Inferior parietal cortex (tissue), 1 donor: Measurements from ENCODE around the gene SYT7.
"Not testable (repeated sequence)": the region's sequence is repeated elsewhere in the genome, so short reads cannot be mapped to it uniquely, and the experiment has no call there.

Source experiments
- DNase-seq: peaks from one replicate; pipeline ENCODE4 v3.0.0-alpha.2; 2016; ENCODE audit errors: extremely low spot score

SYT7 gene, protein sequence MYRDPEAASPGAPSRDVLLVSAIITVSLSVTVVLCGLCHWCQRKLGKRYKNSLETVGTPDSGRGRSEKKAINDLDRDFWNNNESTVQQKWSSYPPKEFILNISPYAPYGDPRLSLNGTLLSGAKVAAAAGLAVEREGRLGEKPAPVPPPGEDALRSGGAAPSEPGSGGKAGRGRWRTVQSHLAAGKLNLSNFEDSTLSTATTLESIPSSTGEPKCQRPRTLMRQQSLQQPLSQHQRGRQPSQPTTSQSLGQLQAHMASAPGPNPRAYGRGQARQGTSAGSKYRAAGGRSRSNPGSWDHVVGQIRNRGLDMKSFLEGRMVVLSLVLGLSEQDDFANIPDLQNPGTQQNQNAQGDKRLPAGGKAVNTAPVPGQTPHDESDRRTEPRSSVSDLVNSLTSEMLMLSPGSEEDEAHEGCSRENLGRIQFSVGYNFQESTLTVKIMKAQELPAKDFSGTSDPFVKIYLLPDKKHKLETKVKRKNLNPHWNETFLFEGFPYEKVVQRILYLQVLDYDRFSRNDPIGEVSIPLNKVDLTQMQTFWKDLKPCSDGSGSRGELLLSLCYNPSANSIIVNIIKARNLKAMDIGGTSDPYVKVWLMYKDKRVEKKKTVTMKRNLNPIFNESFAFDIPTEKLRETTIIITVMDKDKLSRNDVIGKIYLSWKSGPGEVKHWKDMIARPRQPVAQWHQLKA

DNA sequence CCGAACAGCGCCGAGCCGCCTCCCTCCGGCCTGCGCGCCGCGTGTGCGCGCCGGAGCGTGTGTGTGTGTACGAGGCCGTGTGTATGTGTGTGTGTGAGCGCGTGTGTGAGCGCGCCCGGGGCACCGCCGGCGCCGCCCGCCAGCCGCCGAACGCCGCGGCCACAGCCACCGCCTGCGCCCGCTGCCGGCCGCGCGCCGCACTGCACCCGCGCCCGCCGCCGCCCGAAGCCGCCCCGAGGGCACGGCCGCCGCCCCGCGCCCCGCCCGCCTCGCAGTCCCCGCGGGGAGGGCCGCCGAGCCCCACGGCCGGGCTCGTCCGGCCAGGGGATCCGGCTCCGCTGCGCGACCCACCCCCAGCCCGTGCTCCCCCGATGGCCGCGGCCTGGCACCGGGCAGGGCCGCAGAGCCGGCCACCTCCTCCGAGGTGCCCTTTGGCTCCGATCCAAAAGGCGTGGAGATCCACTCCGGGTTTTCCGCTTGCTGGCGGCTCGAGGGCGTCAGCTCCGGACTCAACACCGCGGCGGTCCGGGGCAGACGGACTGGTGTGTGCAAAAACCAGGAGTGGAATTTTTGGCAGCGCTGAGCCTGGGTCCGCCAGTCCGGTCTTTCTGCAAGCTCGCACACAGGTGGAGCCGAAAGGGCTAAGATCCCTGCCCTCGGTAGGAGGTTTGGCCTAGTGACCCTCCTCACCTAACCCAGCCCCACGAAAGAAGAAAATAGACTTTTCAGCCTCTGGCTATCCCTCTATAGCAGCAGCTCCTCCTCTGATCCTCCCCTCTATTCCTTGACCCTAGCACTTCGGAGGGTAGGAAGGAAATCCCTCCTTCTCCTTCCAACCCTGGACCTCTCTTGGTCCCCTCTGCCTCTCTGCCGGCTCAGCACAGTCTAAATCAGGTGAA is at the start of gene SYT7:
Gene SYT7, minus strand, starts transcription at position 47 of the 899 bp plus-strand sequence. CDS start 256 bp downstream, outside the sequence.
- peak; percentile 91 for DNase-seq

DNA sequence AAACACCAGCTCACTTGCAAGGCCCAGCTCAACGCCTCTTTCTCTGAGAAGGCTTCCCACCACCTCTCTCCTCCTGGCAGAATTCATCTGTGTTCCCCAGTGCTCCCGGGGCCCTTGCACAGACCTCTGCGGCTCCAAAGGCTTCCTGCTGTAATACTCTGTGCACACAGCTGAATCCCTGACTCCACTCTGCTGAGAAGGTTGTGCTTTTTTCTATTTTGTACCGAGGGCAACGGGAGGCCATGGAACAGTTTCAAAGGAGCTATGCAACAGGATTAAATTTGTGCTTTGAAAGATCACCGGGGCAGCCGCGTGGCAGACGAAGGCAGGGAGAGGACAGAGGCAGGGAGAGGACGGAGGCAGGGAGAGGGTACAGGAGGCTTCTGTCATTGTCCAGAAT is 49.2 kb upstream of the SYT7 start:
- DNase-seq, result no peak

DNA sequence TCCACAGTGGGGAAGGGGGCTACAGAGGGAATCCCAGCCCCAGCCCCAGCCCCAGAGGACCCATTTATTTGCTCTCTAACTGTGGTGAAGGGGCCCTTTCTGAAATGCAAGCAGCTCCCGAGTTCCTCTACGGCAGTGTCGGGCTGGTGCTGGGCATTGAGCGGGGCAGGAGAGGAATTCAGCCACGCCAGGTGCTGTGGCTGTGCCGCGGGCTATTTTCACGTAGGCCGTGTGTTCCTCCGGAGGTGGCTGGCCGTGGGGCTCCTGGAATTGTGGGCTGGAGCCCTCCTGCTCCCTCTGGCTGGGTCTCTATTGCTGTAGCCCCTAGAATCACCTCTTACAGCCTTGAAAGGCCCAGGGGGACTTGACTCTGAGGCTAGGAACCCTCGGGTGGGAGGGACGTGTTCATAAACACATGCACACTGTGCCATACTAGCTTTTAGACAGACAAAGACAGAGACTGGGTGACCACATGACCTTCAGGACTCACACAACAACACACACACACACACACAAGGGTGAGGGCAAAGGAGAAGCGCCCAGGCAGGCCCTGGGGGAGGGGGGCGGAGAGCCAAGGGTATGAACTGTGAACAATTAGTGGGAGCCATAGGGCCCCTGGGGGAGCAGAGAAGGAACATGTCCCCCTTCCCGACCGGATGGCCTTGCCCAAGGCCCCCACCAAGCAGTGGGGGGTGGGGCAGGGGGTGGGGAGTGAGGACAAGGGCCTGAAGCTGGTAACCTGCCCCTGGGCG is 48.4 kb upstream of the SYT7 start:
- no peak for DNase-seq

DNA sequence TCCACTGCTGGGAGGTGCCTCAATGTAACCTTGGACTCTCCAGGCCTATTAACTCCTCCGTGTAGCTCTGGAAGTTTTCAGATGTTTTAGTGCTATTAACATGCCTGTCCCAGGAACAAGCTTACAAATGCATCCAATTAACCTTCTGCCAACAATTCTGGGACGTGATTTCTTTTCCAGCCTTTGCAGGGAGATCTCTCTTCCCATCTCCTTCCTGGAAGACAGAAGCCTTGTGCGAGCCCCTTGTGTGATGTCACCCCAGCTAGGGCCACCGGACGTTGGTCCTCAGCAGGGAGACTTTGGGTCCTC is 47.7 kb upstream of the SYT7 start:
- no peak for DNase-seq

DNA sequence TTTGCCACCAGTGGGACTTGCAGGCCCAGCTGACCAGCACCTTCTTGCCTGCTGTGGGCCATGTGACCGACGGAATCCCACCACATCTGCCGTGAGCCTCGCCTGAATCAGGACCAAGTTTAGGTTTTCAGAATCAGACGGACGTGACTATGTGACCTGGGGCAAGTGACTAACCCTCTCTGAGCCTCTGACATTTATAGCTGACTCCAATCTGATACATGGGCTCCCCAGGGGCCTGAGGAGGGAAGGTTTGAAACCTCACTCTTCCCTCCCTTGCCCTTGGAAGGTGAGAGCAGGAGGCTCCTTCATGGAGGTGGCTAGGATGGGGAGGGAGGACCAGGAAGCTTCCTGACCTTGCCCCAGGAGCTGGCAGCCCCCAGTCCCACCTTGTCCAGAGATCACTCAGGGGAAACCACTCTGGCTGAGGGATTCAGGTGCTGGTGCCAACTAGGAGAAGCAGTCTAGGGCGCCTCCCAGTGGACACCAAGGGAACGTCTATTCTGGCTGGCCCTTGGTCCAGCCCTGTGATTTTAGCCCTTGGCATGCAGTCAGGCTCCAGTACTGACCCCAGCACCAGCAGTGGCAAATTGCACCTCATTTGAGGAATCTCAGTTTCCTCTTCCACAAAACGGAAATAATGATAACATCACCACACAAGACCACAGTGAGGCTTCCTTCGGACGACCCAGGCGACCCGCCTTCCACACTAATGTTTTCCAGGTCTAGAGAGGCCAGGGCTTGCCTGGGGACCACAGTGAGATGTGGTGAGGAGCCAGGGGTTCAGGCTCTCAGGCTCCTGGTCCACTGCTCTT is 47.2 kb upstream of the SYT7 start:
- peak; percentile 54 for DNase-seq

DNA sequence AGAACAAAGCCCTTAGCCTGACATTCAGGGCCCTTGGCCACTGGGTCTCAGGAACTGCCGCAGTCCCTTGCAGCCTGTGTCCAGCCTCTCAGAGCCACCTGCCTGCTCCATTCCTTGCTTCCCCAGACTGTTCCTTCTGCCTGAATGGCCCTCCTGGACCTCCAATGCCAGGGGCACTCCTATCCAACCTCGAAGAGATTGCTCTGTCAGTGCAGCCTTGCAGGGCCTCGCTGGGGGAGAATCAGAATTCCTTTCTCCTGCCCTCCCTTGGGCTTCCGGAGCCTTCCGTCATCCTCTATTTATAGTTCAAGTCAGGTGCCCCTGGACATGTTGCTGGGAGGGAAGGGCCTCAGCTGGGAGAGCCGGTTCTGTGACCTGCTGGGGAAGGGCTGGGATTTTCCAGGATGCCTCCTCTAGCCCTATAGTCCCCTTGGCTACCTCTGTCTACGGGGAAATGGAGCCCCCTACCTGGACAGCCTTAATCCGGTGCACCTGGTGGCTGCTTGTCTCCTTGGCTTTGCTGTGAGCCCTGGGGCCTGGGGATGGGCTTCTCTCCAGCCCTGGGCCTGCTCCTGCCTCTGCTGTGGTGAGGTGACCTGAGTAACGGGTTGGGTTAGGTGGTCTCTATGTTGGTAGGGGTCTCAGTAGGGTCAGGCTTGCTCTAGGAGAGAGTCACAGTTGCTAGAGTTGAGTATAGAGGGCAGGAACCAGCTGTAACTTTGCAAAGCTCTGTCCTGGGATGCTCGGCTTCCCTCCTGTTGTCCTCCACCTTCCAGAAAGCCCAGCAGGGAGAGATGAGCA is 45.9 kb upstream of the SYT7 start:
- DNase-seq, result no peak

DNA sequence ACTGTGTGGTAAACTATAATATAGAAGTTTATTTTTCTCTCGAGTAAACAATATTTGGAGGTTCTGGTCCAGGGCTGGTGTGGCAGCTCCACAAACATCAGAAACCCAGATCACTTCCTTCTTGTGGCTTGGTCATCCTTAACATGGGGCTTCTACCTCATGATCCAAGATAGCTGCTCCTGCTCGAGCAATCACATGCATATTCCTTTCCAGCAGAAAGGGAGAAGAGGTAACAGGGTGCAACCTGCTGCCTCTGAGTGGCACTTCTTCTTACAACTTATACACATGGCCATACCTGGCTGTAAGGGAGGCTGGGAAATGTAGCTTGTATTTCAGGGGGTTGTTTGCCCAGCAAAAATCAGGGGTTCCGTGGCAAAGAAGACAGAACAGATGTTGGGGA is 44.6 kb upstream of the SYT7 start:
- no peak for DNase-seq

DNA sequence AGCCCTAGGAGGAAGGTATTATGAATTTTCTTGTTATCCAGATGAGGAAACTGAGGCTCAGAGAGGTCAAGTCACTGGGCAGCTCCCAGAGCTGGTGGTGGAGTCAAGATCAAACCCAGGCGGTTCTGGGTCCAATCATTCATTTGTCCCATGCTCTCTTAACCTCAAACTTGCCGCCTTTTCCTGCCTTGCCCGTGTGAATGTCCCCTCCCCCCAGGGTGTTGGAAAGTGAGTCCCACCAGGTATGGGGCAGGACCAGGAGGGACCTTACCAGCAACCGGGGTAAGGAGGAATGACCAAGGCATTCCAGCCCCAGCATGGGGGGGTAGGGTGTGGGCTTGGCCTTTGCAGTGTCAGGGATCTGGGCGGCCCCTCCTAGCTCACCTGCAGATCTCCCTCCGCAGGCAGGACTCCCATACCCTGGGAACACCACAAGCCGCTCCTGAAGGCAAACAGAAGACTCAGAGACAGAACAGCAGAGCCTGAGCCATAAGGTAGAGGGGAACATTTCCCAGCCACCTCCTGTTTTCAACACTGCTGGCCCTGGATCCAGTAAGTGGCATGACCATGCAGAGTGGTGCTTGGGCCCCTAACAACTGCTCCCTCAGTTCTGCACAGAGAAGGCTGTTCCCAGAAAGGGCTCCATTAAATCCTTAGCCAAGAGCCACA is 41.2 kb upstream of the SYT7 start:
- DNase-seq, result no peak

DNA sequence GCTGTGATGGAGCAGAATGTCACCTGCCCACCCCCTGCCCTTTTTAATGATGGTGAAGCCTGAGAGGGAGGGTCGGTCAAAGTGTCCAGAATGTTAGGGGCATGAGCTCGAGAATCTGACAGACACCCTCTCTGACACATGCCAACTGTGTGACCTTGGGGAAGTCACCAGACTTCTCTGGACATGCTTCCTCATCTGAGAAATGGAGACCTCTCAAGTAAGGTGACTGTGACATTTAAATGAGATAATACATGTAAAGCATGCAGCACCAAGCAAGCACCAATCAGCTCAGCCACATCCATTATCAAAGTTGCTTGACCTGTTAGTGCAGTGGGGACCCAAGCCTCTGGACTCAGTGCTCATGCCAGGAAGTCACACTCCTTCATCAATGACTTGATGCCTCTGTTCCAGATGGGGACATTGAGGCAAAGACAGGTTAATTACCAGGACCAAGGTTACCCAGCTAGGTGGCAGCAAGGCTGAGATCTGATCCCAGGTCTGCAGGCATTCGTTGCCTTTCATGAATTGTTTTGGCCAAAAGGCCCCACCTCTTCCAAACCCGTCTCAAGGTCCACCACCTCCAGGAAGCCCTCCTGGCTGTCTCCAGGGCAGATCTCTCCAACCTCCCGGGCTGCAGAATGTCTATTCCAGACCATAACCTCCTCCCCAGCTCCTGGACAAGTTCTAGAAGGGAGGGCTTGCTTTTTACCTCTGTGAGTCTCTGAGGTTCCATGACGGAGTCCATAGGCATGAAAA is 38.8 kb upstream of the SYT7 start:
- no peak for DNase-seq

DNA sequence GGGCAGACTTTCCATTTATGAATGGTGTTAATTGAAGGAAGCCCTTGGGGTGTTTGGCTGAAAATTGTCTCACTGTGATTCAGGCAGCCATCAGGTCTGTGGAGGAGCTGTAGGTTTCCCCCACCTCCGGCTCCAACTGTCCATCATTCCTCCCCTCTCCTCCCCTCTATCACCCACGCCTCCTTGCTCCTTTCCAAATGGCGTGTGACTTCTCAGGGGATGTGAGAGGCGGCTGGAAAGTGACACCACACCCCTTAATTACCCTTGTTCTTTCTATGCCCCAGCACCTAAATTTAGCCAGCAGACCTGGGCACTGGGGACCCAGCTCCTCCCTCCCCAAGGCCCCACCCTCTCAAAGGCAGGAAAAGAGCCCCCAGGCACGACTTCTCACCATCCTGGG is 38.1 kb upstream of the SYT7 start:
- no peak for DNase-seq

DNA sequence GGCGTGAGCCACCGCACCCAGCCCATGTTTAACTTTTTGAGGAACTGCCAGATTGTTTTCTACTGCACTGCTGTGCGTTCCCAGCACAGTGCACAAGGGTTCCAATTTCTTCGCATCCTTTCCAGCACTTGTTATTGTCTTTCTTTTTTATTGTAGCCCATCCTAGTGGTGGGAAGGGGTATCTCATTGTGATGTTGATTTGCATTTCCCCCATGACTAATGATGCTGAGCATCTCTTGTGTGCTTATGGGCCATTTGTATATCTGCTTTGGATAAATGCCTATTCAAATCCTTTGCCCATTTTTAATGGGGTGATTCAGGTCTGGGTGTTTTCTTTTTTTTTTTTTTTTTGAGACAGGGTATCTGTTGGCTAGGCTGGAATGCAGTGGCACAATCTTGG is 36.6 kb upstream of the SYT7 start:
- DNase-seq, result no peak

DNA sequence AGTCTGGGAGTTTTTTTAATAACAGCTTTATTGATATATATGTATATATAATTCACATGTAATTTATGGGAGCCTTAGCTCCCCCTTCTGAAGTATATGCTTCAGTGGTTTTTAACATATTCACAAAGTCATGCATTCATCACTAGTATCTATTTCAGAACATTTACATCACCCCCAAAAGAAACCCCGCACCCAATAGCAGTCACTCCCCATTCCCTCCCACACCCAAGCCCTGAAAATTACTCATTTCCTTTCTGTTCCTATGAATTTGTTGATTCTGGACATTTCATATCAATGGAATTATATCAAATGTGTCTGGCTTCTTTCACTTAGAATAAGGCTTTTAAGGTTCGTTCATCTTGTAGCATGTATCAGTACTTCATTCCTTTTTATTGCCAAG is 35.6 kb upstream of the SYT7 start:
- DNase-seq, result no peak

DNA sequence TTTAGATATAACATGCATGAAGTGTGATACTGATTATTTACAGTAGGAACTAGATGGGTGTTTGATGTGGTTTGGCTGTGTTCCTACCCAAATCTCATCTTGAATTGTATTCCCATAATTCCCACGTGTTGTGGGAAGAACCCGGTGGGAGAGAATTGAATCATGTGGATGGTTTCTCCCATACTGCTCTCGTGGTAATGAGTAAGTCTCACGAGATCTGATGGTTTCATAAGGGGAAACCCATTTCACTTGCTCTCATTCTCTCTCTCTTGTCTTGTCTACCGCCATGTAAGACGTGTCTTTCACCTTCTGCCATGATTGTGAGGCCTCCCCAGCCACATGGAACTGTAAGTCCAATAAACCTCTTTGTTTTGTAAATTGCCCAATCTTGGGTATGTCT is 33.9 kb upstream of the SYT7 start:
- not testable (repeated sequence) for DNase-seq

DNA sequence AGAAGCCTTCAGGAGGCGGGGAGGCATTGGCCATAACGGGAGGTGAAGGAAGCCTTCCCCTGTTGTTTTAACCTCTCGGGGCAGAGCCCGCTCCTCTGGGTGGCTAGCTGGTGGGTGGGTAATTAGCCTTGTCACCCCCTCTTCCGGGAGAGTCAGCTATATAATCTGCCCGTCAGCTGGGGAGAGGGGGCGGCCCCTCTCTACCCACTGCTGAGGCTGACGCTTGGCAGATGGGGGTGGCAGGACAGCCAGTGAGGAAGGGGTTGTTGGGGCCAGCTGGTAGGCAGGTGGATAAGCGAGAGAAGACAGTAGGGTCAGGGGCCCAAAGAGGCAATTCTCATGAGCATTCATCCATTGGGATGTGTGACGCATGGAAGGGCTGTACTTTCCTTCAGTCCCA is 33.0 kb upstream of the SYT7 start:
- DNase-seq, result no peak

DNA sequence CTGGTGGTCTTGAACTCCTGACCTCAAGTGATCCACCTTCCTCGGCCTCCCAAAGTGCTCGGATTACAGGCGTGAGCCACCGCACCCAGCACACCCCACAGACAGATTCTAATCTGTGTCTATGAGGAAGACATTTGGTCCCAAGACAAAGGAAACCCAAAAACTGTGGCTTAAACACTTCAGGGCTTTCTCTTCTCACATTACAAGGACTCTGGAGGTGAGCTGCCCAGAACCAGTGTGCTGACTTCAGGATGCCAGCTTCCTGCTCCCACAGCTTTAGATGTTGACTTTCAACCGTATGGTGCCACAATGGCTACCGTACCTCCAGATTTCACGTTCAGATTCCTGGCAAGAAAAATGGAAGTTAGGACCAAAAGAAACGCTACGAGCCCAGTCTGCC is 32.2 kb upstream of the SYT7 start:
- DNase-seq, result no peak

DNA sequence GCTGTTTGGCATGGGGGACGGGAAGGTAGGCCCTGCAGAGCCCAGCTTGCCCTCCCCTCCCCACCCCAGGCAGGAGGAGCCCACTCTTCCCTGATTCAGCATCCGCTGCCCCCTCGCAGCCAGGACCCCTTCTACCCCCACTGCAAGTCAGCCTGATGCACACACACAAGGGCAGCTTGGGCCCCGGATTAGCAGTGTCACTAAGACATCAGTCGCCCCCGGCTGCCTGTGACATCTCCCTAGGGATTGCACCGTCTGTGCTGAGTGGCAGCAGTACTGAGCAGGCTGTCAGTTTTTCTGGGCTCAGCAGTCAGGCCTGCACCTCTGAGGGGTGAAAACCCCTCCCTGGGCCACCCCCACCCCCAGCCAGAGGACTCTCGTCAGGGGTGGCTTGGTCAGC is 30.4 kb upstream of the SYT7 start:
- DNase-seq, result no peak

DNA sequence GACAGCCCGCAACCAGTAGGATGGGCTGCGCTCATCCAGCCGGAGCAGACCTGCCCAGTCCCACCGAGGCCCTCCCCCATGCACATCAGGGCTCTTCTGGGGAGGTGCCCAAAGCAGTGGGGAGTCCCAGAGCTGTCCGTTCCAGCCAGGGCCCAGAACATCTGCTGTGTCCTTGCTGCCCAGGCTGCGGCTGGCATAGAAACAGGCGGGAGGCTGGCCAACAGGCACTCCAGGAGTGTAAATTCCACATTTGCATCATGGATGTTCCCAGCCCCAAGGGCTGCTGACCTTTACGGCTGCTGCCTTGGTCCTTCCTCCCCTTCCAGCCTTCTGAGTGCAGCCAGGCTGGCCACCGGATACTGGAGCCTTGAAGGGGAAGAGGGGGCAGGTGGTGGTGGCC is 30.0 kb upstream of the SYT7 start:
- DNase-seq, result no peak

DNA sequence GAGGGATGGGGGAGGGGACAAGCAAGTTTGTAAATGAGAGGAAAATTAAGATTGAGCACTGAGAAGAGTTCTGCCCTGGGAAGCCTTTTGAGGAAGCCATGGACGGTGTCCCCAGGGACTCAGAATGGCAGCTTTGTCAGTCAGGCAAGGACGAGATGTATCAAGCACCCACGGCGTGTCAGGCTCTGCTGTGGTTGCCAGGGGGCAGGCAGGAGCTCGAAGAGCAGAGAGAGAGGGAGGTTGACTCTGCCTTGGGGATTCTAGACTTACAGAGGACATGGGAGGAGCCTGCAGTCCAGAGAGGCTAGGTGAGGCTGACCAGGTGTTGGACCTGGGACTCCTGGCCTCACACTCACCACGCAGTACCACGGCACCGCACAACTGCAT is 29.1 kb upstream of the SYT7 start:
- DNase-seq, result no peak
